ENCODE results near the gene KDM2B.

The KDM2B gene

DNA sequence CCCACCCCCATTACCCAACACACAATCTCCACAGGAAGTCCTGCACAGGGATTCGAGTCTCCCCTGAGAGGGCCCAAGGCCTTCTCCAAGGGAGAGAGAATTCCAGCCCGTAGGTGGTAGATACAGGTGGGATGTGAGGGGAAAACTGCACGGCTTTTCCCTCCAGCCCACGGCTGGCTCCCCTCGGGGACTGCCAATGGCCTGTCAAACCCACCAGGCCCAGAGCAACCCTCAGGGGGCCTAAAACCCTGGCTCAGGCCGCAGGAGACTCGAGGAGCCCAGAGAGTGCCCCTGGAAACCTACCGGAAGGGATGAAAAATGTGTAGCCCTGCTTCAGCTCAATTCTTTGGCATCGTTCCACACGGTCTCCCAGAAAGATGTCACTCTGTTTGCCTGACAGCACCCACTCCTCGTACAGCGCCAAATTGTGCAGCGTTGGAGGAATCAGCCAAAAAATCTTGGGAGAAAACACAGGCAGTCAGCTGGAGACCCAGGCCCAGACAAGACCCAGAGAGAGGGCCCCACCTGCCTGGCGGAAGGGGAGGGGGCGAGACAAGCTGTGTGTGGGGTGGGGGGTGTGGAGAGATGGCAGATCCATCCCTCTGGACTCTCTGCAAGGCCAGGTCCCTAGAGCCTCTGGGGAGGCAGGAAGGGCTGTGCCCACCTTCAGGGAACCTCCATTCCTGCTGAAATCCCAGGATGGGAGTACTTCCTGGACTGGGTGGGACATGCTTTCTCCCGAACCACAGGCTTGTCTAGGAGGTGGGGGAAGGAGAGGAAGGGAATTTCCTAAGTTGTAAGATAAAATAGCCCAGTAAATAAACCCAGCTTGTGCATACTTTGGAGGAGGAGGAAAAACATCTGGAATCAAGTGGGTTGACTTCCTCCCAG lies 48.1 kb downstream of the KDM2B start:
- in situ Hi-C loops (cut with MboI; ENCODE audit: low sequenced_read_pairs), result no loop called here

DNA sequence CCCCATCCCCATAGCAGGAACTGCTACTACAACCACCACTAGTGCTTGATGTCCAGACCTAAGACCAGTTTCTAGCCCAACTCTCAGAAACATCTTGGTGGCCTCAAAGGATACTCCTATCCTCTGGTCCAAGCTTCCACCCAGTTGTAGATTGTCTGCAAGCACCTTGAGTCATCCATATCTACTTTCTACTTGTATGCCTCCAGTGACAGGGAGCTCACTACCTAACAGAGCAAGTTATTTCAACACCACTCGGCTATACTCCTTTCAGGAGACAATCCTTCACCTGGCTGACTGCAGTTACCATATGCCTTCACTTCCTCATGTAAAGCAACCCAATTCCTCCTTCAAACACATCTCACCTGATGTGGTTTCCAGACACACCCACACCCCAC lies 49.5 kb downstream of the KDM2B start:
- in situ Hi-C loops (cut with MboI; ENCODE audit: low sequenced_read_pairs), result no loop called here

DNA sequence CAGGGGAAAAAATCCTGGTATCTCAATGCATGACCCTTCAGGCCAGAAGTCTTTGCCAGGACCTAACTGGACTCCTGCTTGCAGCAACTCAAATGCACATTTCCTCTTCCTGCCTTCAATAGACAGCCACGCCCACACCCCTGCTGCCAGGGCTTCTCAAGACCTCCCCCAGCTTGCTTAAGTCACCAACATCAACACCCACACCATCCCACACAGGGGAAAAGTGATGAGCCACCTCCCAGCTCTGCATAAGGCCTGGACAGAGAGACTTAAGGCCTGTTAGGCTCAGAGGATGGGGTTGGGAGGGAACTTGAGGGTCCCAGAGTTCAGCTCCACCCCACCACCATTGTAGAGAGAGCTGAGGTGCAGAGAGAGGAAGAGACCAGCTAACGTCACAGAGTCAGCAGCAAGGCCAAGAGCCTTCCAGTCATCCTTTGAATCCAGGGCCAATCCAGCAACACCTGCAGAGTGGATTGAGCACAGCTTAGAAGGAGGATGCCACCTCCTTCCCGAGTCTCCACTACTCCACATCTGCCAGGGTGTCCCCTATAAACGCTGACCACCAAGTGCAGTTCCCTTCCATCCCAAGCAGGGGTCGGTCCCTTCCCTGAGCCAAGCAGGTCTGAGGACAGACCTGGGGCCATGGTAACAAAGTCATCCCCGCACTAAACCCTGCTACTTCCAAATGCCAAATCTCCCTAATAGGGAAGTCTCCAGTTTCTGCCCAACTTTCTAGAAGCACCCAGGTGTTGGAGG lies 50.0 kb downstream of the KDM2B start:
- in situ Hi-C loops (cut with MboI; ENCODE audit: low sequenced_read_pairs), result no loop called here

DNA sequence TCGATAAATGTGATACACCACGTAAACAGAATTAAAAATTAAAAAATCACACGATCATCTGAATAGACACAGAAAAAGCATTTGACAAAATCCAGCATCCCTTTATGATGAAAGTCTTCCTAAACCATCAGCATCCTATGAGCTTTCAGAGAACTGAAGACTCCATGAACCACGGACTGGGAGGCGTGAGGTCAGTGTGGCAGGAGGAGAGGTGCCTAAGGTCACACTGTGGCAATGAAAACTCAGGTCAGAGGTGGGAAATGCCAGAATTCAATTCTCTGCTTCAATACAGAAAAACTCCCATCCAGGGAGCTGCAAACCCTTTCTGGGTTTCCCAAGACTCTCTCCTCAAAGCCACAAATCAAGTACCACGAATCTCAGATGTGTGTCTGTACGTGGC lies 51.6 kb downstream of the KDM2B start:
- in situ Hi-C loops (cut with MboI; ENCODE audit: low sequenced_read_pairs), result no loop called here

DNA sequence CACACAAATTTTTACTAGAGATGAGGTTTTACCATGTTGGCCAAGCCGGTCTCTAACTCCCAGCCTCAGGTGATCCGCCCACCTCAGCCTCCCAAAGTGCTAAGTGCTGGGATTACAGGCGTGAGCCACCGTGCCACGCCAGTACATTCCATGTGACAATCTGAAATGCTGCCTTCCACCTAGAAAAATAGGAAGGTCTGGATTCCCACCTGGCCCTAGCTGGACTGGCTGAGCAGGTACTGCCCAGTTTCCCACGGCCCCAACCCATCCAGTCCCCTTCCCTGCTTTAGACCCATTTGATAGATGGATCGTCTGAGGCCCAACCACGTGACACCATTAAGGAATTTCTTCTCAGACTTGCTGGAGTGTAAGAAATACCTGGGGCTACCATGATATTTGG lies 55.4 kb downstream of the KDM2B start:
- in situ Hi-C loops (cut with MboI; ENCODE audit: low sequenced_read_pairs), result no loop called here

DNA sequence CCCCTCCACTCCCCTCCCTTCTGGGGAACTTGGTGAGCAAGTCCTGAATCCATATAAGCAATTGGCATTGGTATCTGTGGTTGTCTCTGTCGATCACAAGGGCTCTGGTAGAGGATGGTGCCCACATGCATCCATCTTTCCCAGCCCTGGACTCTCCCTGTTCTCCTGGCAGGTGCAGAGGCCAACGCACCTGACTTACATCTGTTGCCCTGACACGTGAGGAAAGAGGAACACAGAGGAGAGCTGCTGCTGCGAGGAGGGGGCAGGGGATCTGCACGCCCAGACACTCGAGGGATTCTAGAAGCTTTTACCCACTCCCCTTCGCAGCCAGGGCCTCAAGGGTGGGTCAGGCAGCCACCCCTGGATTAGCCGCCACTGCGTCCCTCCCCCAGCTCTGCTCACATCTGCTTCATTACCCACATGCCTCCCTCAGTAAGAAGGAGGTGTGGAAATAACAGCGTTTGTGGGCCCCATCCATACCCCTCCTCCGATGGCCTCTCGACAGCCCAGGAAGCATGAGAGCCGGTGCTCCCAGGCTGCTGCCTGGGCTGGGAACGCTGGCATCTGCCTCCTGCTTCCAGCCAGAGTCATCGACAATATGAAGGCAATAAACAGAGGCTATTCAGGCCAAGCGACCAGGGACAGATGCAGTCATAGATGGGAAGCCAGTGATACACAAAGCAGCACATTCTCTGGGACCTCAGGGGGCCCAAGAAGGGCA lies 56.5 kb downstream of the KDM2B start:
- in situ Hi-C loops (cut with MboI; ENCODE audit: low sequenced_read_pairs), result no loop called here

DNA sequence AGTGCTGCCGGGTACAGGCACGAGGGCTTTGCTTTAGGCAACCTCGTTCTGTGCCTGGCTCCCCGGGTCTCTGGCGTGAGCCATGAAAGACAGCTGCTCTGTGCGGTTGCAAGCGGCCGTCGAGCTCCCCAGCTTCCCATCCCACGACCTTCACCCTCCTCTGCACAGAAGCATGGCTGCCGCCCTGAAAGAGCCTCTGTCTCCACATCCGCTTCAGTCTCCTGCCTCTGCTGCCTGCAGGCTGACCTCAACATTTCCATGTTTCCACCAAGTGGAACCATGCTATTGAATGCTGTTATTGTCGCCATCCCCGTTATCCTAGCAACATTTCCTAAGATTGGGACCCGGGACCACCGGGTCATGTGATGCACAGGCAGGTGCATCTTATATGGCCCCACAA lies 57.1 kb downstream of the KDM2B start:
- in situ Hi-C loops (cut with MboI; ENCODE audit: low sequenced_read_pairs), result no loop called here

DNA sequence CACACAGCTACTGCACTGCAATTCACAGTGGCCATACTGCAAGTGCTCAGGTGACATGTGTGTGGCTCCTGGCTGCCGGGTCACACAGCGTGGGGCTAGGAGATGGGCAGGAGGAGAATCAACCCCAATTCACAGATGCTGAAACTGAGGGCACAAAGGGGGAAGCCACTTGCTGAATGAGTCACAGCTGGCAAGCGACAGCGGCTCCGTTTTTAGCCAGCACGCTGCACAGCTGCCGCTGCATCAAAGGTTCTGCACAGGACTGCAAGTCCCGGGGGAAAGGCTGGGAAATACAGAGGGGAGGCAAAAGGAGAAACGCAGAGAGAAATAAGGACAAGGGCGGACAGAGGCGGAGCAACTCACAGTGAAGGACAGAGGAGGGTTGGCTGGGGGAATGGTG lies 57.9 kb downstream of the KDM2B start:
- in situ Hi-C loops (cut with MboI; ENCODE audit: low sequenced_read_pairs), result no loop called here

DNA sequence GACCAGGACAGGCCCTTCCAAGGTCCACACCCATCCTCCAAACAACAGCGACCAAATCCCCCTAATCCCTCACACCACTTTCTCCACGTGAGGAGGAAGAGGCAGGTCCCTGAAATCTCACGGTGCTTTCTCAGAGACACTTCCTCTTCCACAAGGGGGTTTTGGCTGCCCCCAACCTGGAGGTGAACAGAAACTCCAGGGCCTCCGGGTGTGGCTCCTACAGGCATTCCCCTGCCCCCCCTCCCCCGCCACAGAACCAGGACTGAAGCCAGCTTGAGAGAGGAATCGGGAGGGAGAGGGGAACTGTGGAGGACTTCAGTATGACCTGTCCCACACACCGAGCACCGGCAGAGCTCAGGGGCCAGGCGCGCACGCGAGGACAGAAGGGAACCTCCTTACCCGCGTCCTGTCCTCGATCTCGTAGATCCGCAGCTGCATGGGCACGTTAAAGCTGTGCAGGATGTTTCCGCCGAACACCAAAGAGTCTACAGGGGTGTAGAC lies 60.2 kb downstream of the KDM2B start:
- in situ Hi-C loops (cut with MboI; ENCODE audit: low sequenced_read_pairs), result no loop called here

DNA sequence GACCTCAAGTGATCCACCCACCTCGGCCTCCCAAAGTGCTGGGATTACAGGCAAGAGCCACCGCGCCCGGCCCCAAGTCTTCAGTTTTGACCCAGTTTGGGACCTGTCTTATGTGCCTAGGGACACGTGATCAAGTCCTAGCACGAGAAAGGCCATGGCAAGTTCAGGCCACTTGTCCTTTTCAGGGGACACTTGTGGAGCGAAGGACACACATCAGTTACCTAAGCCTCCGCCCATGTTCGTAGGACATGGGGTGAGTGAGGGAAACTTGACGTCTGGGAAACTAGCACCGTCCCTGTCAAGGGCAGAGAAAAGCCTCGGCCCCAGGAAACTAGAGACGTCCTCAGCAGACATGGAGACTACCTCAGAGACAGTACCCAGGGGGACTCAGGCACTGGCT lies 60.7 kb downstream of the KDM2B start:
- in situ Hi-C loops (cut with MboI; ENCODE audit: low sequenced_read_pairs), result no loop called here

DNA sequence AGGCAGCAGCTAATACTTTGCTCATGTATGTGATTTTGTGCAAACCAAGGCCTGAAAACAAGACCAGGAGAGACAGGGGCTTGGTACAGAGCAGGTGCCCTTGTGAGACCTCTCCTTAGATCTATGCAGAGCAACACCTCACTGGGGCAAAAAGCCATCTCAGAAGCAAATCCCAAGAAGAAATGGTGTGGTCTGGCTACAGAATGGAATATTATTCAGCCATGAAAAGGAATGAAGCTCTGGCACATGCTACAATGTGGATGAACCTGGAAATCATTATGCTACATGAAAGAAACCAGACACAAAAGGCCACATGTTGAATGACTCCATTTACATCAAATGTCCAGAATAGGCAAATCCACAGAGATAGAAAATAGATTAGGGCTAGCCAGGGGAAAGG lies 61.6 kb downstream of the KDM2B start:
- in situ Hi-C loops (cut with MboI; ENCODE audit: low sequenced_read_pairs), result no loop called here

DNA sequence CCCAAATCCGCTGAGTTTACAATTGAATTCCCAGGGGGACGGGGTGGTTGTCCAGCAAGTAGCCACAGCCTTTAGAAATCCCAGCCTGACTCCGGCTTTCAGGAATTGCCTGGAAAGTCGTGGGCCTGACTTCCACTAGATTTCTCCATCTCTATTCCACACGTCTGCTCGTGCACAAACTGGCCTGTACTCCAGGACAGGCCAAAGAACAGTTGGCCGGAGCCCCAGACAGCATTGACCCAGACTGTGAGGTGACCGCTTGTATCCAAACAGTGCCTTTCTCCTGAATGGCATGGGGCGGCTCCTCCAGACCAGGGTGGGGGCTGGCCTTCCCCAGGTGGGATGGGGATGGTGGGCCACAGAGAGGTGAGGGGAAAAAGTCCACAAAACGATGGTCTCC lies 62.2 kb downstream of the KDM2B start:
- in situ Hi-C loops (cut with MboI; ENCODE audit: low sequenced_read_pairs), result no loop called here

DNA sequence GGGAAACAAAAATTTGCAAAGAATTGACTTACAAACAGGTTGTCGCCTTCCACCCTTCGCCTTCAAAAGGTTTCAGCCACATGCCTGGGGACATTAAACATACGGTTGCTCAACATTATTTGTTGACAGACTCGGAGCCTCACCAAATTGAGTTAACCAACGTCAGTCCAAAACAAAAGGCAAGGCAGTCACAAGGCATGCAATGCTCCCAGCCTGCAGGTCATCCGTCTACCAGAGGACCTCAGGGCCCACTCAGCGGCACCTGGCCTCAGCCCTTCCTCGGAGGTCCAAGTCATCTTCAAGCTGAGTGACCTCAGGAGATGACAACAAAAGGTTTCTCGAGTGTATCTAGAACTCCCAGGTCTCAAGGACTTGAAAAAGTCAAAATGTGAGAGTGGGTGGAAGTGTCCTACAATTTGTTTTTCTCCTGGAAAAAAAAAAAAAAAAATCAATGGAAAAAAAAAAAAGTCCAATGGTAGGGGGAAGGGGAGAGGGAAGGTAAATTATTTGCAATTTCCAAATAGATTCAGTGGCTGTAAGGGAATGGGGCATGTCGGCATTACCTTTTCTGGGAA lies 64.3 kb downstream of the KDM2B start:
- in situ Hi-C loops (cut with MboI; ENCODE audit: low sequenced_read_pairs), result no loop called here

DNA sequence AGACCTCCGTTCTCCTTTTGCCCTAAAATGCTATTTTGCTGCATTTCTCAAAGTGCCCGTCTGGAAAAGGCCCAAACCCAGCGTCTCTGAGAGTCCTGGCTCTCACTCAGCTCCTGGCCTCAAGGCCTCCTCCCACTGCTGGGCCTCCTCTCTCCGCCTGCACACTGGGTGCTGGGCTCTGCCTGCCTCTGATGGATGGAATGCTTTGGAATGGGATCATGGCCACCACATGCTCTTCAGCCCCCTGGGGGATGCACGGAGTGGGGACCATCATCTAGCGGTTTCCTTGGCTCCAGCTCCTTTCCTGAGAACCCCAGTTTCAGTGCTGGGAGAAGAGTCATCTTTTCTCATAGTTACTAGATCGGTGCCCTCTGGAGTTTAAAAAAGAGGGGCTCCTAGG lies 65.2 kb downstream of the KDM2B start:
- in situ Hi-C loops (cut with MboI; ENCODE audit: low sequenced_read_pairs), result no loop called here

DNA sequence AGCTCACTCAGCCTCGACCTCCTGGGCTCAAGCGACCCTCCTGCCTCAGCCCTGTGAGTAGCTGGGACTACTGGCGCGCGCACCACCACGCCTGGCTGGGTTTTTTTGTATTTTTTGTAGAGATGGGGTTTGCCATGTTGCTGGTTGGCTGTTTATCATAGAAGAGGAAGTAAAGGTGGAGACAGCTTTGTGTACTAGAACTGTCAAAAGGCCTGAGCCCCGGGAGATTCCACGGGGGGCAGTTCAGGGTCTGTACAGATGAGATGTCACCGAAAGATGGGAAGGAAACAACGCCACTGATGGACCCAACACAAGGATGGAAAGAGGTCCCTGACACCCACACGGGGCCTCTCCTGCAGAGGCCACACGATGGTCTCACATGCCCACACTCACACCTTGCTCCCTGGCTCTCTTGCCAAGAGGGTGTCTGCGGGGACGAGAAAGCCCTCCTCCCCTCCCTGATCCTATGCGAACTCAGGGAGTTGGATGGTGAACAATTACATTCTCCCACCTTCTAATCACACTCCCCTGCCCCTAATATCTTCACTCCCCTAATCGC lies 66.6 kb downstream of the KDM2B start:
- in situ Hi-C loops (cut with MboI; ENCODE audit: low sequenced_read_pairs), result no loop called here

DNA sequence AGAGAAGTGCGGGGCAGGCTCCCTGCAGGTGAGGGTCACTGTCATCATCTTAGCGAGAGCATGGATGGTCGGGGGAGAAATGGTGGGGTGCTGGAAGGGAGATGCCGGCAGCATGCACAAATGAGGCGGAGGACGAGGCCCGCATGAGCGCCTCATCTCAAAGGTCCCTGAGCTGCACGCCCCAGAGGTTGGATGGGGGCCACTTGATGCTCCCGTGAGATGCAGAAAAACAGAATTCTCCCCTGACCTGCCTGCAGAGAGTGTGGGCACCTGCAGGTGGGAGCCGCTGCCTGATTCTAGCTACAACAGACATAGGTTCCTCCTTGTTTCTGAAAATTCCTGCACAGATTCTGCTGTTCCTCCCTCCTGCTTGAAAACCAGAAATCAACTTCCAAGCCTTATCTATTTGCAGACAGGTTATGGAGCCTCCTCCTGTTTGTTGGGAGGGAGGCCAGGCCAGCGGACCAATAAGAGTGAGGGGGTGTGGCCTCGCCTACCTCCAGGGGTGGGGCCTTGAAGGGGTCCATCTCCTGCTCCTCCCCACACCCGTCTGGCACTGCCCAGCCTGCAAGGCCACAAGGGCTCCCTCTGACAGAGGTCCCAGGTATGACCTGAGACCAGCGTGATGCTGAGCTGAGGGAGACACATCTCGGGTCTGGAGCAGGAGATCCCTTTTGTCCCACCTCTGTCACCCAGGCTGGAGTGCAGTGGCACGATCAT lies 67.2 kb downstream of the KDM2B start:
- in situ Hi-C loops (cut with MboI; ENCODE audit: low sequenced_read_pairs), result no loop called here

DNA sequence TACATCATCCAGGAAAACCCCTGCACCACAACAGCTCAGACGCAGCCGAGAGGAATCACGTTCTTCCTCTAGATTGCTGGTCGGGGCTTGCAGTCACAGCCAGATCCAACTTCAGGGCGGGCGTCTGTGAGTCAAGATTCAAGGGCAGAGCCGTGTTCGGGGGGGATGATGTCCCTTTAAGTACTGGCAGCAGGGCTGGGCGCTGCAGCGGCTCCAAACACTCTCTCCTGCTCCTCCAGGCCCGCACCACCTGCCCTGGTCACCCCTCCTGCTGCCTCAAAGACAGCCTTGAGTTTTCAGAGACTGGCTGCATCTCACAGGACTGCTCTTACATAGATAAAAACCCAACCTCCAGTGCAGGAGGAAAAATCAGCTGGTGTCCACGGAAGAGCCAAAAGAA lies 68.3 kb downstream of the KDM2B start:
- in situ Hi-C loops (cut with MboI; ENCODE audit: low sequenced_read_pairs), result no loop called here

DNA sequence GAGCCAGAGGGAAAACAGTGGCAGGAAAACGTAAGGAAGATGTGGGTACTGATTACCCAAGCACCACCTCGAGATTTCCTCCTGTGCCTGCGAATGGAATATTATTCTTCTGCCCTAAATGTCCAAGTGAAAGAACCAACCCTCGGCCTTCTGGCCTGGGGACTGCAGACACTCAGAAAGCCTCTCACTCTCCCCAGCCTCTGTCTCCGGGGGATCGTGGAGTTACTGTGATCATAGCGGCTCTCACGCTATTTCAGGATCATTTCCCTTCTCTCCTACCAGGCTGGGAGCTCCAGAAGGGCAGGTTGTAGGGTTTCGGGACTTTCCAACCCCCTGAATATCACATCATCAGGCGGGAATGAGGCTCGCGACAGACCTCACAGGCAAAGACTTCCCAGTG lies 68.9 kb downstream of the KDM2B start:
- in situ Hi-C loops (cut with MboI; ENCODE audit: low sequenced_read_pairs), result no loop called here

DNA sequence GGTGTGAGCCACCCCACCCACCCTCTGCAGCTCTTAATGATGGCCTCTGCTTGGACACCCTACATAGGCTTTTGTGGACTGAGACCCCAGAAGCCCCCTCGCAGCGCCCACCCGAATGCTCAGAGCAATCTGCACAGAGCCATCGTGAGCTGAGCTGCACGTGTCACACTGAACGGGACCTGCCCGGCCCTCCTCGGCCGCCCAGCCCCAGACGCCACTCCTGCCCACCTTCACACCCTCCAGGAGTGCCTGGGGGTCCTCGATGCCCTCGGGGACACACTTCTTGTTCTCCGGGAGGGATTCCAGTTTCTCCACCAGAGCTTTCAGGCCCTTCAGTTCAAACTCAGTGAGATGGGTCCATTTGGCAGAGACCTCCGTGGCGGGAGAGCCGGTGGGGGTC lies 71.5 kb downstream of the KDM2B start:
- in situ Hi-C loops (cut with MboI; ENCODE audit: low sequenced_read_pairs), result no loop called here

DNA sequence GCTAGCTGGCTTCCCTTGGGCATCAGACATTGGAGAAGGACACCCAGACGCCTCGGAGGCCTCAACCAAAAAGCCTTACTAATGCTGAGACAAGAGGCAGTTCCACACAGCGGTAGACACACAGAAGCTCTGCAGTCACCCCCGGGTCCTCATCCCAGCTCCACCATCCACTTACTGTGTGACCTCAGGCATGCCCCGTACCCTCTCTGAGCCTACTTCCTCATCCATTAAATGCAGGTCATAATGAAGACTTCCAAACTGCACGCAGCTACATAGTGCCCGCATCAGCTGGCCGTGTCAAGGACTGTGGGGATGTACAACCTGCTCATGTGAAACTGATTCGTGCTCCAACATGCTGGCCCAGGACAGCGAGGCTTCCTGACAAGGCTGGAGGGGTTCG lies 72.3 kb downstream of the KDM2B start:
- in situ Hi-C loops (cut with MboI; ENCODE audit: low sequenced_read_pairs), result no loop called here

Measured in hTERT RPE-1 (cell line).